NK-92 (cell line): Measurements from ENCODE around the gene NABP2.

Experiments
- DNase-seq: peaks from one replicate; lab custom pipeline; 2025; ENCODE audit not compliant: unreplicated experiment; lab: John Stamatoyannopoulos, UW

NABP2 gene

DNA sequence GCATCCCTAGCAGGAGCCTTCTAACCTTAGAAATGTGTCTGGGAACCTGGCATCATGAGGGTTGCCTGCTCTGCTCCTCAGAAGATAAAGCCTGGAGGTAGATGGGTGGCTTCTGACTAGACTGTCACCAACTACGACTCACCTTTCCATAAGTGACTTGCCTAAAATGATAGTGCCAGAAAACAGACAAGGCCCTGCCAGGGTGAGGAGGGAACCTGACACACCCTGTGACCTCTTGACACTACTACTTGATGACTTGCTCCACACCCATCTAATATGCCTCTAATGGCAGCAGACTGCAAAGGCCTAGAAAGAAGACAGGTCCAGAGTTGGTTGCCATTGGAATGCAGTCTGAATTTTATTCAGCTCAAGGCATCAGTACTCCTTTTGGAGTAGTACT, 11.8 kb upstream of the NABP2 start:
- no peak for DNase-seq

DNA sequence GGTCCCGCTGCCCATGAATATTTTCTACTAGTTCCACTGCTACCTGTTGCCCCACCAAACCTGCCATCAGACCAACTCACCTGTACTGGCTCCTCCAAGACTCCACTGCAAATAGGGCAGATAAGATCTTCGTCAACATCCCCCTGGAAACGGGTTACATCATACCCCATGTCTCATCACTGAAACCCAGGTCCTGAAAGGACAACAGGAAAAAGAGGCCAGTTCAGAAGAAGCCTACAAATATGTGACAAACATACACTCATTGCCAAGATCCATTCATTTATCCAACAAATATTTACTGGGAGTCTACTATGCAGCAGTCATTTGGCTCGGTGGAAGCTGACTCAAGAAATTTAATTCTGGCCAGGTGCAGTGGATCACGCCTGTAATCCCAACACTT, 10.3 kb upstream of the NABP2 start:
- no peak for DNase-seq

DNA sequence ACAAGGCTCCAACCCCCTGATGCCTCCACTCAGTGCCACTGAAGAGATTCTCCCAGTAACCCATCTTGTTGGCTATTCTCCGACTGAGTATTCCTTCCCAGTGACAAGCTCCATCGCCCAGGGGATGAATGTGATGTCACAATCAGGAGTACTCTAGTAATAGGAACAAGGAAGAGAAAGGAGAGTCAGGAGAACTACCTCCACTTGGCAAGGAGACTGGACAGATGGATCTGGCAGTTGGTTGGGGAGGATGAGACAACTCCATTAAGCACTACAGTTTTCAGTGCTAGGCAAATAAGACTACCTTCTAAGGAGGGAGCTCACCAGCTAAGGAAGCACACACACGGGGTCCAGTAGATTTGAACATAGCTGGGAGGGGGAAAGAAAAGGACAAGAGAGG, 7.7 kb upstream of the NABP2 start:
- no peak for DNase-seq

DNA sequence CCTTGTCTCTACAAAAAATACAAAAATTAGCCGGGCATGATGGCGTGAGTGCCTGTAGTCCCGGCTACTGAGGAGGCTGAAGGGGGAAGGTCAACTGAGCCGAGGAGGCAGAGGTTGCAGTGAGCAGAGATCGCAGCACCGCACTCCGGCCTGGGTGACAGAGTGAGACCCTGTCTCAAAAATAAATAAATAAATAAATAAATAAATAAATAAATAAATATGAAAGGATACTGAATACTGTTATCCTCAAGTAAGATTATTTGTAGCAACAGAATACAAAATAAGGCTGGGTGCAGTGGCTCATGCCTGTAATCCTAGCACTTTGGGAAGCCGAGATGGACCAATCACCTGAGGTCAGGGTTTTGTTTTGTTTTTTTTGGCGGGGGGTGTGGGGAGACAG, 4.3 kb upstream of the NABP2 start:
- no peak for DNase-seq

DNA sequence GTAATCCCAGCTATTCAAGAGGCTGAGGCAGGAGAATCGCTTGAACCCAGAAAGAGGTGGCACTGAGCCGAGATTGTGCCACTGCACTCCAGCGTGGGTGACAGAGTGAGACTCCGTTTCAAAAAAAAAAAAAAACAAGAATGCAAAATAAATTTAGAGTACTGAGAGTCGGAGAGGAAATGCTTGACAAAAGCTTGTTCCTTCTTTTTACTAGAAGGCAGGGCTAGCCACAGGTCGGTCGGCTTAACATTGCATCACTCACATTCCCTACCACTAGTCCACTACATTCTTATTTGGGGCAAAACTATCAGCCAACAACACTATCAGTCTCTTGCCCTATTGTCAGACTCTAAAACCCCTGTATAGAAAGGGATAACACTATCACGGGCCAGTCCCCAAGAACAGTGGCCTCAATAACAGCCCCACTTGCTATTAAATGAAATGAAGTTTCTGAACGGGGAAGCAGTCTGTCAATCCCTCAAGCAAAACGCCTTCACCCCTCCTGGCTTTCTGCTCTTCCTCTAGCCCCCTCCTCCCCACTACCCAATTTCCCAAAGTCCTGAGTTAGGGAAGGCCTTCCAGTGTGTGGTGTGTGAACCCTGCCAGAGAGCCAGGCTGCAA, 3.4 kb upstream of the NABP2 start:
- no peak for DNase-seq

DNA sequence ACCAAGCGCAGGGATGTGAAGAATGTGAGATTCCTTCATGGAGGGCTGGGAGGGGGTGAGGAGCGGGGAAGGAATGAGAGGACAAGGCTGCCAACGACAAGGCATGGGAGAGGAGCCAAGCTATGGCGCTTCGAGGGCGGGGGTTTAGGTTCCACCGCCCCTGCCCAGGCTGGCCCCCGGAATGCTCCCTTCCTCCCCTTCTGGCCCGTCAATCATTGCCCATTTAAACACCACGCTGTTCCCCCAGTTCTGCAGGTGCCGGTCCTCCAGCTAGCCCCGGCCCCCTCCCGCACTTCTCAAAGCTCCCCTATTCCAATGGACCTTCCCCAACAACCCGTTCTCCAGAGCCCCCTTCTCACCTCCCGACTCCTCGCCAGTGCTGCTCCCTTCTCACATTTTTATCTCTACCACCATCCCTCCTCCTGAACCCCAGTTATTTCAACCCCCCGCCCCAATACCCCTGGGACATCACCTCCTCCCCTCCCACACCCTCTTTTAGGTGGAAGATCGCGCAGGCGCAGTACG, 2.8 kb upstream of the NABP2 start:
- DNase-seq, result no peak

DNA sequence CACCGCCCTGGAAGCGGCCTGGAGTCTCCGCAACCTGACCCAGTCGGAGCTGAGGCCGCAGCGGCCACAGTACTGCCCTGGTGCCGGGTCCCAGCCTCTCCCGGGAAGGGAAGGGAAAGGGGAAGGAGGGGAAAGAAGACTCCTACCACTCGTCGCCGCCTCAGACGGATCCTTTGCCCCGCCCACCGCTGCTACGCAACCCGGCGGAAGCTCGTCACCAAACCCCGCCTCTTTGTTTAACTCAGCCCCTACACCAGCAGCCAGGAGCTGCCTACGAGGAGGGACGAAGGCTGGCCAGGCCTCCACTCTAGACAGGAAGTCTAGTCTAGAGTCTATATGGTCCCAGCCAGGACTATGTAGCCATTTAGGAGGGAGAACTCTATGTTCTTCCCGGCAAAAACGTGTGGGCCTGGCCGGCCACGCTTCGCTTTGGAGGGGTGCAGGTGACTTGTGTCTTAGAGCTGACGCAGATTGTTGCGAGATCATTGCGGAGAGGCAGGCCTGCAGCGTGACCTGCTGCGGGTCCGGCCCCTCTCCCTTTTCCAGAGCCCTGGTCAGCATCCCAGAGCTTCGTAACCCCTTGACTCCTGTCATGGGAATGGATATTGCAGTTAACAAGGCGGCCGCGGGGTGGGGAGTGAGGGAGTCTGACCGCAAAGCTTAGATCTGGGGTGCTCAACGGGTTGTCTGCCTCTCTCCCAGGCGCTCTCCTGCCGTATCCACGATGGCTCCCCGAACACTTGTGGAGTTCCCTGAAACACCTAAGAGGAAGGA, 2.2 kb upstream of the NABP2 start, which contains the start of gene RNF41:
RNF41 (minus strand) TSS at position 166 of the 774 bp plus-strand sequence. CDS start 7,875 bp downstream, outside the sequence.
- DNase-seq, result peak; percentile 44

DNA sequence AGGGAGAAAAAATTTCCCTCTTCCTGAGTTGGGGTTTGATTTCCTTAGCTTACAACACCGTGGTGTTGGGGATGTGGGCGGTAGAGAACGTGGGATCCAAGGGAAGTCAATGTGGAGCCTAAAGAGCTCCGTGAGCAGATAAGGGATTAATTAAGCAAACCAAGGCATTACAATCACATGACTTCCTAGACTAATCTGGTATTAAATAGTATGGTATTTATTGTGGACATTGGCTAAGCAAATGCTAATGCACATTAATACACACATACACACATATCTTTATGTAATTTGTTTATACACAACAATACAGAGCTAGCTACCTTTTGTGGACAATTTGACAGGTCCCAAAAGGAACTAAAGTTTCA, 1.6 kb upstream of the NABP2 start:
- no peak for DNase-seq

DNA sequence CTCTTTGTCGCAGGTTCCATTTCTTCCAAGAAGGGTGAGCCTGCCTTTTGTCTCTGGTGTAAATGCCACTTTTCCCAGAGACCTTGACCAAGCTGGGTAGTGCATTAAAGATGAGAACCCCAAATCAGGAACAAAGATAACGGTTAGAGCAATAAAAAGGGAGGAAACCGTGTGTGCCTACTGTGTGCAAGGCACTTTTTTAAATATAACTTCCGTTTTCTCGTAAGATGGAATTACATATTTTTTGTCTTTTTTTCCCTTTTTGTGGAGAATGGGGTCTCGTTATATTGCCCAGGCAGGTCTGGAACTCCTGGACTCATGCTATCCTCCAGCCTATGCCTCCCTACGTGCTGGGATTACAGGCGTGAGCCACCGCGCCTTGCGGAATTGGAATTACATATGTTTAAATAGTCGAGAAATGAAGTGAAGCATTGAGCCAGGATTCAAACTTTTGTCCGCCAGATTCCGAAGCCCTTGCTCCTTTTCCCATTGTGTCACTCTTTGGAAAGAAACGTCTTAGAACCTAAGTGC, 506 bp upstream of the NABP2 start:
- no peak for DNase-seq

DNA sequence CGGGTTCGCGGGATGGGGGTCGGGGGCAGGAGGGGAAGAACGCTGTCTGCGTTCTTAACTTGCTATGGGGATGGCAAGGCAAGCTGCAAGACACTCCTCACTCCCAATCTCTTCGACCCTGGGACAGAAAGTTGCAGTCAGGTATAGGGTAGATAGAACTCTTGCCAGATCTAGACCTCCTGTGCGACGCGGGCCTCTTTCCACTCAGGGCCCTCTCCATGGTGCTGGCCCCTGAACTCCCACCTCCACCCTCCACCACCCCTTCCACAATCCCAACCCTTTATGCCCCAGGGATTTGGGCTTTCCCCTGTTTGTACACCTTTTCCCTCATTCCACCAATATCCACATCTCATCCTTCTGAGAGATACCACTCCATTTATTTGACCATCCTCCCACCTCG, 812 bp downstream of the NABP2 start:
- DNase-seq, result no peak

DNA sequence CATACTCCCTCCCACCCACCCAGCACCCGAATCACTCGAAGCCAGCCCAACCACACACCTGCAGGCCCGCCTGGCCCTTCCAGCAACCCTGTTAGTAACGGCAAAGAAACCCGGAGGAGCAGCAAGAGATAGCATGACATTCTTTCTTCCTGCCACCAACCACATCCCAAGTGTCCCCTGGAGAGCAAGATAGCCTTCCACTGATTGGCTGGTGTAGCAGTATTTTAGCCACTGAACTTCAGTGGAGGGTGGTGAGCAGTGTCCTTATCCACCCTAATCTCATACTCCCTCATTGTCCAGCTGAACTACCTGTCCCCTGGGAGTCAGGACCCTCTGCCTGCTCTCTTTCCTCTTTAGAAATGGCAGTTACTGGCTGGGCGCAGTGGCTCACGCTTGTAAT, 4.9 kb downstream of the NABP2 start:
- no peak for DNase-seq

DNA sequence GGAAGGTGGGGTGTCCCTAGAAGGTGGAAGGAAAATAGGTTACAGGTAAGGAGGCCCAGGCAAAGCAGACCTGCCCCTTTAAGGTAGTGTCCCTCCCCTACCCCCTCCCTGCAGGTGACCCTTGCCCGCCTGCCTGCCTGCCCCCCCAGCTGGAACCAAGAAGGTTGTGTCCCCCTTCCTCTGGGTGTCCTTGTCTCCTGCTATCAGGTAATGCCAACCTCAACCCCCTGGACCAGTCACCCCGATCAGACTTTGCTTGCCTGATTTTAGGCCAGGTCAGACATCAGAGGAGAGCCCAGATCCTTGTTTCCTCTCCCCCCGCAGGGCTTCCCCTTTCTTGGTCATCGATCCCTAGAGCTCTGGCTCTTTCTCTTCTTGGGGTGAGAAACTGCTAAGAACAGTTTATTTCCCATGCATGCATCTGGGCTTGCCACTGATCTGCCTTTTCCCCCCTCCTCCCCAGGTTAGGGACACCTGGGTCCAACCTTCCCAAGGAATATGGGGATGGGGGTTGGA, 5.8 kb downstream of the NABP2 start, which contains the start of gene SLC39A5:
SLC39A5 (plus strand) TSS at position 136 of the 516 bp plus-strand sequence. CDS start 1,224 bp downstream, outside the sequence.
- DNase-seq, result no peak

DNA sequence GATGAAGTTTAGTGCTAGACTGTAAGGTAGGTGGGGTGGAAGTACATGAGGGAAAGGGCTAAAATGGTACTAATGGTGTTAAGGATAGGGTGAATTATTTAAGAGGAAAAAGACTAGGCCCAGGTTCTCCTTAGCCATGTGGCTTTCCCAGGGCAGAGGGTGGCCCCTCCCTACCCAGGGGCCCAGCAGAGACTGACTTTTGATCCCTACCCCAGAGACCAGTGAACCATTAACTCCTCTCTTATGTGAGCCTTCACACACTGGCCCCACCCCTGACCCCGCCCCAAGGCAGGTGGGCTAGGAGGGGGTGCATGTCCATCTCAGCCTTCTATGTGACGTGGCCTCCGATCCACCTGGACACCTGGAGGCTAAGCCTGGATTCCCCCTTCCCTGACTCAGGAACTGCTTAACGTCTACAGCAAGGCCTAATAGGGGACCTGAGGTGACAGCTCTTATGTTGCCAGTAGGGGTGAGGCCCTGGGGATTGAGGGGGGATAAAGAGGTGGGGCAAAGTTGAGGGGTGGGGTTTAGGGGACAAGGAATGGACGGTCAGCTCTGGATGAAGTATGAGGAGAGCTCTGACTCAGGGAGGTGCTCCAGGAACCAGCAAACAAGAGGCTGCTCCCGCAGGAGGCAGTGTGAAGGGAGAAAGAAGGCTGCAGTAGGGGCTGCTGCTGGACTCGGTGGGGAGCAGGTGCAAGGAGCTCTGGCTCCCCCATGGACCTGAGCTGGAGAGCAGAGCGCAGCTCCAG, 6.5 kb downstream of the NABP2 start:
- no peak for DNase-seq

DNA sequence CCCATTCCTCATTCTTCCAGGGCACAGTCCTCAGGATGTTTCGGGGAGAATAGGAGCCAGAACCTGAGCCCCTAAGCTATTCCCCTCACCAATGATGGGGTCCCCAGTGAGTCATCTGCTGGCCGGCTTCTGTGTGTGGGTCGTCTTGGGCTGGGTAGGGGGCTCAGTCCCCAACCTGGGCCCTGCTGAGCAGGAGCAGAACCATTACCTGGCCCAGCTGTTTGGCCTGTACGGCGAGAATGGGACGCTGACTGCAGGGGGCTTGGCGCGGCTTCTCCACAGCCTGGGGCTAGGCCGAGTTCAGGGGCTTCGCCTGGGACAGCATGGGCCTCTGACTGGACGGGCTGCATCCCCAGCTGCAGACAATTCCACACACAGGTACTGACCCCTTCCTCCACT, 7.0 kb downstream of the NABP2 start:
- no peak for DNase-seq

DNA sequence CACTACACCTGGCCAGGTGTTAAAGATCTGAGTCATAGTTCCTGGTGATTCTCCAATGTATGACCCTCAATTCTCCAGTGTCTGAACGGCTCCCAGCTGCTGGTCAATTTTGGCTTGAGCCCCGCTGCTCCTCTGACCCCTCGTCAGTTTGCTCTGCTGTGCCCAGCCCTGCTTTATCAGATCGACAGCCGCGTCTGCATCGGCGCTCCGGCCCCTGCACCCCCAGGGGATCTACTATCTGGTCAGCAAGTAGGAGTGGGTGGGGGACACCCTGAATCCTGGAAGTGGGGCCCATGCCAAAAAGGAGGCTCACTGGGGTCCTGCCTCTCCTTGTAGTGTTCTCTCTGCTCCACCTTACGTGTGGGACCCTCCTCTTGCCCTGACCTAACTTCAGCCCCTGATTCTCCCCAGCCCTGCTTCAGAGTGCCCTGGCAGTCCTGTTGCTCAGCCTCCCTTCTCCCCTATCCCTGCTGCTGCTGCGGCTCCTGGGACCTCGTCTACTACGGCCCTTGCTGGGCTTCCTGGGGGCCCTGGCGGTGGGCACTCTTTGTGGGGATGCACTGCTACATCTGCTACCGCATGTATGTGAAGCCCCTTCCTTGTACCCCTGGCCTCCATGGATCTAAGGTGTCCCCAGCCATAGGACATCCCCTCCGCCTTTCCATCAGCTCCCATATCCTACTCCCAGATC, 10.7 kb downstream of the NABP2 start:
- no peak for DNase-seq

DNA sequence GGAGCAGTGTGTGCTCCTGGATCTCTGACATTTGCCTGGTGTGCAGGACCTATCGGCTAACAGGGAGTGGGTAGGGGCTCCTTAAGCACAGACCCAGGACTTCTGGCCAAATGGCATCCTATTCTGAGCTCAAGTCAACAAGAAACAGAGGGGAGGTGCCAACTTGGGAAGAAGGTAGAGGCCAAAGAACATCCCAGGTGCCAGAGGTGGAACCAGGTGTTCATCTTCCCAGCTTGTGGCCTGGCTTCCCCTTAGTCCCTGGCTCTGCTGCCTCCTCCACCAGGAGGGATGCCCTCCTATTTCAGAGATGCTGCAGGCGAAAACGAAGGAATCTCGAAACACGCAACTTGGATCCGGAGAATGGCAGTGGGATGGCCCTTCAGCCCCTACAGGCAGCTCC, 11.9 kb downstream of the NABP2 start:
- no peak for DNase-seq

DNA sequence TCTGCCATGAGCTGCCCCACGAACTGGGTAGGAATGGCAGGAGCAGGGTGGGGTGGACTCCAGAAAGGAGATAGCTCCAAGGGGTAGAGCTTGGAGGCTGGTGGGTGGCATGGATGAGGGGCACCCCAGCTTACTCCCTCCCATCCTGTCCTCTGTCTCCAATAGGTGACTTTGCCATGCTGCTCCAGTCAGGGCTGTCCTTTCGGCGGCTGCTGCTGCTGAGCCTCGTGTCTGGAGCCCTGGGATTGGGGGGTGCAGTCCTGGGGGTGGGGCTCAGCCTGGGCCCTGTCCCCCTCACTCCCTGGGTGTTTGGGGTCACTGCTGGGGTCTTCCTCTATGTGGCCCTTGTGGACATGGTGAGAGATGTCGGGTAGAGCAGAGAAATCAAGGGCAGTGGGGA, 12.8 kb downstream of the NABP2 start:
- no peak for DNase-seq

DNA sequence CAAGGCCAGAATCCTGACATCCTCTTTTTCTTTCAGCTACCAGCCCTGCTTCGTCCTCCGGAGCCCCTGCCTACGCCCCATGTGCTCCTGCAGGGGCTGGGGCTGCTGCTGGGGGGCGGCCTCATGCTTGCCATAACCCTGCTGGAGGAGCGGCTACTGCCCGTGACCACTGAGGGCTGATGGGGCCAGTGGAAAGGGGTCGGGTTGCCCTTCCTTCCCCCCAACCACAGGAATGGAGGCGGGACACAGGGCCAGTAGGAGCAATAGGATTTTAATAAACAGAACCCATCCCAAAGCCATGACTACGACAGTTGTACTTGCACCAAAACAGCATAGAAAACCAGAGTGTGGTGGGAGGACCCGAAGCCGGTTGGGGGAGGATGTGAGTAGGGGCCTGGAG, 13.4 kb downstream of the NABP2 start:
- DNase-seq, result no peak

DNA sequence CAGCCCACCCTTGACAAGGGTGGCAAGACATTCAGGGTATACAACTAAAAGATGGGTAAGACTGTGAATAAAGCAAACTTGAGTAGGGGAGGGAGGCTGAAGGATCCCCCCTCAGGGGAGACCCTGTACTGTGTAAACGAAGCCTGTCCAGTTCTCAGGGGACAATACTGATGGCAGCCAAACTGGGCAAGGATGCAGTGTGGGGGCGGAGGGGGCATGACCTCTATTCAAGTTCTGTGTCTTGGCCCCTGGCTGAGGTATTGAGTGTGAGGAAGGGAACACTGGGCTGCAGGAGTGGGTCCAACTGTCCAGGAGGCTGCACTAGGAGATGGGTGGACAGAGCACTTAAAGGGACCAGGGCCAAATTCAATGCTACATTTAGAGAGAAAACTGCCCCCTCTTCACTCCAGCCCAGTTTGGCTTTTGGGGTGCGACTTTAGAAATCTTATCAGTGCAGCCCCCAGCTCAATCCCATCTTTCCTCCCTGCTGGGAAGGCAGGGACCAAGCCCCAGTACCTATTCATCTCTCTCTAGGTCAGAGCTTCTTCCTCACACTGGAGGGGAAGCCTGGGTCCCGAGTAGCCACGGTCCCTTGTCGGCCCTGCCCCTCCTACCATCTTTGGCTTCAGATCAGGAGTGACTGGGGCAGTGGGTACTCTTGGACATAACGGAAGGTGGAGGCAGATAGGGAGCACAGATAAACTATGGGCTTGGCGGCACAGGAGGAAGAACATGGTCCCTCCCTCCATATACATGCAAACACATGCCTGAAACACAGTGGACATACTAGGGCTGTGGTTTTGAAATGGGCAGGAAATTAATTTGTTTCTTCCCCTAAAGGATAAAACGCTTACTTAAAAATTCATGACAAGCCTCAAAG, 17.5 kb downstream of the NABP2 start:
- no peak for DNase-seq

DNA sequence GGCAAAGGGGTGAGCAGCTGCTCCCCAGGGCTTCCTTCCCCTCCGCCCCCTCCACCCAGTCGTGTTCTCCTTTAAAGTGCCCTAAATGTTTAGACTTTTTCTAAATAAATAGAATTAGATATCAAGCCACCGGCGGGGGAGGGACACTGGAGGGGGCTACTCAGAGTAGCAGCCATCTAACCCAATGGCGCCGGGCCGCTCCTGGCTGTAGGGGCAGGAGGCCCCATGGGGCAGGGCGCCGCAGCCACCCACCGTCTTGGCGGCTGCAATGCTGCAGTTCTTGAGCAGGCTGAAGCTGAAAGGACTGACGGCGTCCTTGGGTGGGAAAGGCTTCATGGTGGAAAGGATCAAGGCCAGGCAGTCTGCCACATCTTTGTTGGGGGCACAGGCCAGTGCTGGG, 18.8 kb downstream of the NABP2 start:
- no peak for DNase-seq
